Cardiac septum (tissue), 1 donor: ENCODE results near the gene DDX25. TPM values are rescaled to one million over a fixed set of nuclear protein-coding genes. Genes with fewer than 3 reads are reported as not detected.

Source experiments
- DNase-seq: peaks from one replicate; pipeline ENCODE4 v3.0.0-alpha.2; 2020; ENCODE audit warnings: low spot score
- intact Hi-C: fragments of 100-400 bp; cut with DNase I; formaldehyde crosslinking; loops from one replicate; pipeline ENCODE4 v1.14.0; 2022
- total RNA-seq: library from RNA; stranded (reverse); fragmentation: NEBNext Ultra II Directional; extraction: Animal tissue kit (Norgen Biotek cat#: 25700); gene quantifications from one replicate; pipeline ENCODE4 v1.2.1, GENCODE V29; 2021
- donor health status: DM: no; HTN: no; CAD: no.

DDX25 gene
- total RNA-seq, 1 donor from 2014 or later, result not detected

DNA sequence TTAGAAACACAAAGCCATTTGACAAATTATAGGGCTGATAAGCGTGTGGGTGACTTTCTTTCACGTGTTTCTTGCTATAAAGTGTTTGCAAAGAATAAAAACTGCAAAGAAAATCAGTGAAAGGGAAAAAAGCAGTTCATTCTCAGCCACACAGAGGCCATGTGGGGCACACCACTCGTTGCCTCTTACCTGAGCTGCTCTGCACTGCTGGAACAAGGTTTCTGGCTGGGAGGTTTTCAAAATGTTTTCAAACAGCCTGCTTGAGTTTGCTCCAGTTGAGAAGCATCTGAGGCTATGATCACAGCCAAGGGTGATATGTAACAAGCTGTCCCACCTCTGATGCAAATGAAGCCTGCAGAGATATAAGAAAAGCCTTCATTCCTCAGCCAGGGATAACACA lies 26.8 kb downstream of the DDX25 start:
- DNase-seq, result no peak
- intact Hi-C loops, result no loop called here

DNA sequence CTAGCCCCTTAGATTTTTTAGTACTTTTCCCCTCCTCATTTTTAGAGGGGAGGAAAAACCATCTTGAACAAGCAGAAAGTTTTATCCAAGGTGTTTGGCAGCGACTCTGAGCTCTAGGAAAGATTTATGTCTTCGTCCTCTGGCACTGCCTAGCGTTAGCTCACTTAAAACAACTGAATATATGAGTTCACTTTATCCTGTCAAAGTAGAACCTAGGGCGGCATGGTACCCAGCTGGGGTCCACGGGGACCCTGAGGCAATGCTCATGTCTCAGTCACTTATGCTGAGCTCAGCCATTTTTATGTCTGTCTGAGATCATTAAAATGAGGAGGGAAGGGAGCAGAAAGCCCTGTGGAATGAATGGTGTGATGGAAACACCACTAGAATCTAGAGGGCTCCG lies 27.4 kb downstream of the DDX25 start:
- intact Hi-C loops, result no loop called here
- no peak for DNase-seq

DNA sequence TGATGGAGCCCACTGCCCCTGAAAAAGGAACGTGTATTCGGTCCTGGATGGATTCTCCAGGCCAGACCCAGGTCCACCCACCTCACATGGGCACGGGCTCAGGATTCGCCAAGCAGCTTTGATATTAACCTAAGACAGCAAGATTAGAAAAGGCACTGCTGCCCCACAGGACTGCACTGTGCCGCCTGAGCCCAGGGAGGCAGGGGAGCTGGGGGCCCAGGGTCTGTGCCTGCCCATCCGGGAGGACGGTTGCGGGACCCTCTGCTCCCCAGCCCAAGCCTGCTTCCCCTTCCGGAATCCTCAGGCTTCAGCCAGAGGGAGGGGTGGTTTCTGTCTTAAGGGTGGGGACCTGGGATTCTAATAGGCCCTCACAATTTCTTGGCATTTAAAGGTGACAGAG lies 28.0 kb downstream of the DDX25 start:
- intact Hi-C loops, result no loop called here
- peak; percentile 59 for DNase-seq

DNA sequence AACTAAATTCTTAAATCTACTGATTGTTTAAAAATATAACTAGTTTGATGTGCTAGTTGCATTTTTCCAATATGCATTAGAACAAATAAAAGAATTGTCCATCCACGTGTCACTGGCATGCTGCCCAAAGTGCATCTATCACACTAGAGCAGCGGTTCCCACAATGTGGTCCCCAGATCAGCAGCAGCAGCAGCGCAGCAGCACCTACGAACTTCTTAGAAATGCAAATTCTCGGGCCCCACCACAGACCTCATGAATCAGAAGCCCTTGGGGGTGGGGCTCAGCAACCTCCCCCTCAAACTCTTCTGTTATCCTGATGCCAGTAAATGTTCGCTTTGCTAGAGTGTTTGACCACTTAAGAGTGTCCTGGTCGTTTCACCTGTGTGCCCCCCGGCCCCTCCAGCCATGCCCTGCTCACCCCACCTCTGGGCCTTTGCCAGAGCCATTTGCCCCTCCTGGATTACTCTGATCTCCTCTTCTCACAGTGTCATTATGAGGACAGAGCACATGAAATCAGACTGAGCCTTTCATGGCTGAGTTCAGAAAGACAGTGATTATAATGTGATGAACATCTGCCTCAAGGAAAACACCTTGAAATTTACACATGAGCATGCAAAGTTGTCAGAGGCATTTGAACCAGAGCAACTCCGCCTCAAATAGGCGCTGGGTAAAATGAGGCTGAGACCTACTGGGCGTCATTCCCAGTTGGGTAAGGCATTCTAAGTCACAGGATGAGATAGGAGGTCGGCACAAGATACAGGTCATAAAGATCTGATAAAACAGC lies 28.9 kb downstream of the DDX25 start:
- intact Hi-C loops, result no loop called here
- no peak for DNase-seq

DNA sequence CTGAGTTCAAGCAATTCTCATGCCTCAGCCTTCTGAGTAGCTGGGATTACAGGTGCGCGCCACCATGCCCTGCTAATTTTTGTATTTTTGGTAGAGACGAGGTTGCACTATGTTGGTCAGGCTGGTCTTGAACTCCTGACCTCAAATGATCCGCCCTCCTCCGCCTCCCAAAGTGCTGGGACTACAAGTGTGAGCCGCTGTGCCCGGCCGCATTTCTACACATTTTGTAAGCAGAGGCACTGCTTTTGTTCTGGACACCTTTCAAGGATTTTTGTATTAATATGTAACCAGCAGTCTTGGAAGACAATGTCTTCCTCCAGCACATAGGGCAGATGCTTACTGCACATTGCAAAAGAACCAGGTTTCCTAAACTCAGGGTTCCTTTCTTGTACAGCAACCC lies 30.2 kb downstream of the DDX25 start:
- intact Hi-C loops, result no loop called here
- no peak for DNase-seq

DNA sequence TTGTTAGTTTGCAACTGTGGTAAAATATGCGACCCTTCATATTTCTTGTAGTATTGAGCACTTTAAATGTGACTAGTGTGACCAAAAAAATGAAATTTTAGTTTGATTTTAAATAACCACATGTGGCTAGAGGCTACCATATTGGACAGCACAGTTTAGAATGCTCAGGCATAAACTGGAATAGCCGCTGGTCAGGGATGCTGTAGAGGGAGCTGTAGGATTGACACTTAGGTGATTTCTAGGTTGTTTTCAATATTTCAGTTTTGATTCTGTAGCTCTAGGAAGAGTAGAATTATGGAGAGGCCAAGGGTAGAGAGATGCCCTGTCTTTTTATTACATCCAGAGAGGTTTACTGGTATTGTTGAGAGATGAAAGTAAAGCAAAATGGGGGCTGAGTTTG lies 30.7 kb downstream of the DDX25 start:
- no peak for DNase-seq
- intact Hi-C loops, result no loop called here

DNA sequence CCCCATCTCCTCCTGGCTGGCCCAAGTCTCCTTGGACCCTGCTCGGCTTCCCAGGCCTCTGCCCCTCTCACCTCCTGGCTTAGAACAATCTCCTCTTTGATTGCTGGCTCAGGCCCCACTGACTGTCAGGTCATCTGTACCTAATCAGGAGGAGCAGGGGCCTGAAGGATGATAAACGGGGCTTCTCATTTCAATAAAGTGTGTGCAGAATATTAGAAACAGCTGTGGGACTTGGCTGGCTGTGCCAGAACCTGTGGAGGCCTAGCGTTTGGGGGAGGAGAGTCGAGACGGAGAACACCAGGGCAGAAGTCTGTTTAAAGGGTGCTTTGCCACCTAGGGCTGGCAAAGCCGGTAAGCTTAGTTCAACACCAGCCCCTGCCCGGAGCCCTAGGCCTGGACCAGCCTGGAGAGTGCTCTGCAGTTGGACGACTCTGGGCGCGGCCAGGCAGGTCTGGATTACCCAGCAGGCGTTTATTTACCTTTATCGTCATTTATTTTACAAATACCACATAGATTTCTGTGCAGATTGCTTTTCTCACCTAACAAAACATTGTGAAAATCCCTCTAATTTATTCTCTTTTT lies 31.4 kb downstream of the DDX25 start:
- intact Hi-C loops, result no loop called here
- no peak for DNase-seq

DNA sequence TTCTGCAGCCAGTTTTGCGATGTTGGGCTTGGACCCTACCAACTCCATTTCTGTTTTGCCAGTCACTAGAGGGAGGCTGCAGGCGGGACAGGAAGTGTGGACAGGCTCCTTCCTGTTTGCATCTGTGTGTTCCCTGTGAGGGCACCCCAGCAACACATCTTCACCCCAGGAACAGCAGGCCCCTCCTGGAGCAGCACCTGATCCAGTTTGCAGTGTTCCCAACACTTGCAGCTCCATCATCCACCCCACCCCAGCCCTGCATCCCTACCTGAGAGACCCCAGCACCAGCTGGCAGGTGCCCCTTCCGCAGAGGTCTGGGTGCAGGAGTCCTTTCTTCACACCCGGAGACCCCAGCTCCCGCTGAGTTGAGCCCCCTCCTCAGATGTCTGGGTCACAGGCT lies 34.1 kb downstream of the DDX25 start:
- DNase-seq, result peak; percentile 60
- intact Hi-C loops, result no loop called here

DNA sequence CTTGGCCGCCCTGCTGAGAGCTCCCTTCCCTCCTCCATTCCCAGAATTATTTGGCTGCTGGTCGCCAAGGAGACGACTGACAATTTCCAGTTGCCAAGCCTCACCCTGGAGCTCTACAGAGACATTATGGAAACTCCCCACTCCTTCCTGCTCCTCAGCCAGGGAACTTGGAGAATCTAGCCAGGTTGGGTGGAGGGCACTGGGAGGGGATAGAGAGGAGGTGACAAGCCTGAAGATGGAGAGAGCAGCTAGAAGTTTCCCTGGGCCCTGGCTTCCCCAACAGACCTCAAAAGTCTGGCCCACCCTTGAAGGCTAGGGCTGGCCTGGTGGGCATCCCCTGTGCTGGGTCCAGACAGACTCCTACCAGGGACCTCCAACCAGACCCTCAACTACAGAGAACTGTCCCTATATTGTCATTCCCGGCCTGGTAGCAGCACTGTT lies 34.8 kb downstream of the DDX25 start:
- DNase-seq, result peak; percentile 56
- intact Hi-C loops, result no loop called here

DNA sequence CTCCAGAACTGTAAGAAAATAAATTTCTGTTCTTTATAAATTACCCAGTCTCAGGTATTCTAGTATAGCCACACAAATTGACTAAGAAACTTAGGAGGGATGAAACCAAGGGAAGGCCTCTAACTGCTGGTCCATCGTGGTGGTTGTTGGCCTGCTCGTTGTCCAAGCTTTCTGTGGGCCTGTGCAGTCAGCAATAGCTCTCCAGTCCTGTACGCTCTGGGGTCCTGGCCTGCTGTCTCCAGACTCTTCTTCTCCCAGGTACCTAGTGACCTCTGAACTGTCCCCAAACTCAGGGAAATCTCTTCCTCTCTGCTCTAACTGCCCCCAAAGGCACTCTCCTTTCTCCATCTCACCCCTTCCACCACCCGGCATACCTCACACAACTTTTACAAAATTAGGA lies 35.8 kb downstream of the DDX25 start:
- intact Hi-C loops, result loop anchor here (5.0 kb wide), 3 partner anchors 122 to 252 kb away; partner anchors contain the start of gene CDON
- no peak for DNase-seq

DNA sequence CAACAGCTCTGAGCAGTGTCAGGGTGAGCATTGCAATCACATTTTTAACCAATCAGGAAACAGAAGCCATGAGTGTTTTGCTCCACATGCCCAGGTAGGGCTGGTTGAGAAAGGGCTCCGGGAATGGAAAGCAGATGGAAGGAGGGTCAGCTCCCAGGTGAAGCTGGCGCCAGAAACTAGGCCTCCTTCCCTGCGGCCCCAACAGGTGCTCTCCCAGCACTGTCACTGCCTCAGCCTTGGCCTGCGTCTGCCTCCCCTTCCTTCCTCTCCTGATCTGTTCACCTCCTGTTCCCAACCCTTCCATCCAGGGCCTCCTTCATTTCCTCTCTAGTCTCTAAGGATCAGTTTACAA lies 36.9 kb downstream of the DDX25 start:
- intact Hi-C loops, result loop anchor here (5.0 kb wide), 3 partner anchors 121 to 251 kb away; partner anchors contain the start of gene CDON
- DNase-seq, result no peak

DNA sequence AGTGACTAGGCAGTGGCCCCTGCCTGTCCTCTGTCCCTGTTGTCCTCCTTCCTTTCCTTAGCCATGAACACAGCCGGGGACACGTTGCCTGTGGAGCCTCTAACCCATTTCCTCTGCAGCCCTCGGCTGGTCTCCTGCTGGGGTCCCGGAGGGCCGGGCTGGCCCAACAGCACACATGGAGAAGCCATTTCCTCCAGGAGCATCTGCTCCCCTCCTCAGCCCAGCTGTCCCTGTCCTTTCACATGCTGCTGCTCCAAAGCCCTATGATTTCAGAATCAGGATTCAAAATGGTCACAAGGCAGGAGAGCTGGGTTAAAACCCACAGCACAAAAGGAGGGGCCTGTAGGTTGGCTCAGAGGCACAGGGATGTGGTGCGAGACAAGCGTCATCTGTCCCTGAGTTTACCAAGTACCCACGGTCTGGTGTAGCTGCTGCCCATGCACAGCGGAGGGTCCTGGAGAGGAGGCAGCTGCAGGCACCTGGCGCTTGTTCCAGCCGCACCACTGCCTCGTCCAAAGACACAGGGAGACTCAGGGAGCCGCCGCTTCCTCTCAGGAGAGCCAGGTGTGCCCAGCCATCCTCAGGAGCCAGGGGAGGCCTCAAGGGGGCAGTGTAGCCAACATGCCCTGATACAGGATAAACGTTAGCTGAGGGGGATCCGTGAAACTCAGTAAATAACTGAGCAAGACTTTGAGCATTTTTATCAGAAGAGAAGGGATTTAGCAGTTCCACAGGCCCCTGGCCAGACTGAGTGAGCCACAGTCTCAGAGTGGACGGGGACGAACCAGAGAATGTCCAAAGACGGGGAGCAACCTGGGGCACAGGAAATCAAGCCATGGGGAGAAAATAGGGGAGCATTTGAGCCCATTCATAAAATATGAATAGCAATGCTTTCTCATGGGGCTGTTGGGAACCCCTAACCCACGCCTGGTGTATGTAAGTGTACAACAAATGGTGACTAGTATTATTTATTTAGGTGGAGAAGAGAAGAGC lies 37.6 kb downstream of the DDX25 start:
- peak; percentile 71 for DNase-seq
- intact Hi-C loops, result loop anchor here (5.0 kb wide), 3 partner anchors 120 to 250 kb away; partner anchors contain the start of gene CDON

DNA sequence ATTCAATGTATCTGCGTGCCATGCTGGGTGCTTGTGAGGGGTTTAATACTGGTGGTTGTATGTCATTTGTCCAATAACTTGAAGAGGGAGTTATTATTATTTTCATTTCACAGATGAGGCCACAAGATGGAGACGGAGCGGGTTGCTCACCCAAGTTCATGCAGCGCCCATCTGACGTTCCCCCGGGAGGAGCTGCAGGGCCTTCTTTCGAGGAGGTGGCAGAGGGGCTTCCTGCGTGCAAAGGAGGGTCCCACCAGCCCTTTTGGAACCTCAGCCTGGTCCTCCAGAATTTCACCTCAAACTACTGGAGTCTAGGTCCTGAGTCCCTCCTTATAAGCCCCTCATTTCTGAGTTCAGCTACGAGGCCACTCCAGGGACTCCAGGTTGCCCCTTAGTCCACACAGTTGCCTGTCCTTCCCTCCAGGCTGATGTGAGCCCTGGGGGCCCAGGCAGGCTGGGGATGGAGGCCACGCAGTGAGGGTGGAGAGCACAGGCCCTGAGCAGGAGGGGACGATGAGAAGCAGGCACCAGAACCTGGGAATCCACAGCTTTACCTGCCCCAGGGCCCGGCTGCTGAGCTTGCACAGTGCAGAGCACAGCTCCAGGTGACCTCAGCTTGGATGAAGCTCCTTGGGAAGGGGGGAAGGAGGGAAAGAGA lies 38.6 kb downstream of the DDX25 start:
- DNase-seq, result peak; percentile 63
- intact Hi-C loops, result loop anchor here (5.0 kb wide), 3 partner anchors 119 to 249 kb away; partner anchors contain the start of gene CDON

DNA sequence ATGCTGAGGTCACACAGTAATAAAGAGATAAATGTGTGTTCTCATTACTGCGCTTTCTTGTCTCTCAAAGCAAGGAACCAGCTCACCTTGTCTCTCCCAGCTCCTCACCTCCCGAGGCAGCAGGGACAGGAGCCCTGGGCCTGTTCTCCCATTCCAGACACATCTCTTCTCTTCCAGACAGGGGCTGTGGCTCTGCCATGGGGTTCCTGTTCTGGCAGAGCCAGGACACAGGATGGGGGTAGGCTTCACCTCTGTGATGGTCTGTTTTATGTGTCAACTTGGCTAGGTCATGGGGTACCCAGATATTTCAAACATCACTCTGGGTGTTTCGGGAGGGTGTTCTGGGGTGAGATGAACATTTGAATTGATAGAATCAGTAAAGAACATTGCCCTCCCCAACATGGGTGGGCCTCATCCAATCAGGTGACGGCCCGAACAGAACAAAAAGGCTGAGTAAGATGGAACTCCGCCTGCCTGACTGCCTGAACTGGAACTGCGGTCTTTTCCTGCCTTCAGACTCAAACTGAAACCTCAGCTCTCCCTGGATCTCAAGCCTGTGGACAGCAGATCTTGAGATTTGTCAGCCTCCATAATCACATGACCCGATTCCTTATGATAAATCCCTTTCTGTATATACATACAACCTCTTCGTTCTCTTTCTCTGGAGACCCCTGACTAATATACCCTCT lies 39.5 kb downstream of the DDX25 start:
- intact Hi-C loops, result loop anchor here (5.0 kb wide), 3 partner anchors 118 to 248 kb away; partner anchors contain the start of gene CDON
- no peak for DNase-seq

DNA sequence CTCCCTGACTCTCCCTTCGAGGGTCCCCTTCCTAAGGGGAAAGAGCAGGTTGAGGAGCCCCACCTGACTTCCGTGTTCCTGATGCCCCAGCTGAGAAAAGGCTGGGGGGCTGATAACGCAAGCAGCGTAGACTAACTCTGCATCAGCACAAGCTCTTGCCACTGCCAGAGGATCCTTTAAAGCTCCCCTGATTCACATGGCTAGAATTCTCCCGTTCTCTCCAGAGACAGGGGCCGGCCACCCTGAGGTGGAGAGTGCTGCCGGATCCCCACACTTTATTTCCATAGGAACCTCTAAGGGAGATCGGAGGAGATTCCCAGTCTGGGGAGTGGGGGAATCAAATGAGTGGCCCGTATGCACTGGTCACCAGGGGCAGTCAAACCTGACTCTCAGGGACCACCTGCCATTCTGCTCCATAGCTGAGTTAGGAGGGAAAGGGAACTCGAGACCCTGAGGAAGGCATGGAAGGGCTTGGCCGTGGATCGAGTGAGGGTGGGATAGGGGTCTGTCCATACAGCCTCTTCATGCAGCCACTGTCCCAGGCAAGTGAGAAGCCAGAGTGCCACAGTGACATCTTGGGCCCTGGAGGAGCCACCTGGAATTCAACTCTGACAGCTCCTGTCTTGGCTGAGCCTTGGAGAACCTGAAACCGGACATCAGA lies 40.2 kb downstream of the DDX25 start:
- DNase-seq, result no peak
- intact Hi-C loops, result loop anchor here (5.0 kb wide), 3 partner anchors 118 to 248 kb away; partner anchors contain the start of gene CDON

DNA sequence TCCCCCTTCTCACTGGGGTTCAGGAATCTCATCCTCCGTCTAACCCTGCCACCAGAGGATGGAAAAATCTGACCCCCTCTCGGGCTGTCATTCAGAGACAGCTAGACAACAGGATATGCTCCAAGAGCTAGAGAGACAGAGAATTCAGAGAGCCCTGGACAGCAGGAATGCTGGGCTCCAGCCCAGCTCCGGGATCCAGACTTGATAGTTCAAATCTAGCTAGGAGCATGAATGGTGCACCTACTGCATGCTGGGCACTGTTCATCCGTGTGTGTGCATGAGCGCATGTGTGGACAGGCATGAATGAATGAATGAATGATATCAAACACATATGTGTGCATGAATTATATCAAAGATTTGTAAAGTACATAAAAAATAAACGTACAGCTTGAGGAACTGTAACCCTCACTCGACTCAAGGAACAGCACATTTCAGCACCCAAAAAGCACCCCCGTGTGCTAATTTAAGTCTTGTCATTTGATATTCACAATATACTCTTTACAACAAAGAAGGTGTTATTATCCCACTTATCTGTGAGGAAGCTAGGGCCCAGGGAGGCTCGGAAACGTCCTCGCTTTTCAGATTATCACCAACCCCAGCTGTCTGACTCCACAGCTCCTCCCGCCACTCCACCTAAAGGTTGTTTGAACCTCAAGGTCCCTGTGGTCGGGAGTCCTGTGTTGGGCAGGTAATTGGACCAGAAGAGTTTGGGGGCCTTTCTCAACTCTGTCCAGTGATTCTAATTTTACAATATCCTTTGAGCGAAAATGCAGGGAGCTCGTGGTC lies 40.9 kb downstream of the DDX25 start:
- intact Hi-C loops, result no loop called here
- no peak for DNase-seq

DNA sequence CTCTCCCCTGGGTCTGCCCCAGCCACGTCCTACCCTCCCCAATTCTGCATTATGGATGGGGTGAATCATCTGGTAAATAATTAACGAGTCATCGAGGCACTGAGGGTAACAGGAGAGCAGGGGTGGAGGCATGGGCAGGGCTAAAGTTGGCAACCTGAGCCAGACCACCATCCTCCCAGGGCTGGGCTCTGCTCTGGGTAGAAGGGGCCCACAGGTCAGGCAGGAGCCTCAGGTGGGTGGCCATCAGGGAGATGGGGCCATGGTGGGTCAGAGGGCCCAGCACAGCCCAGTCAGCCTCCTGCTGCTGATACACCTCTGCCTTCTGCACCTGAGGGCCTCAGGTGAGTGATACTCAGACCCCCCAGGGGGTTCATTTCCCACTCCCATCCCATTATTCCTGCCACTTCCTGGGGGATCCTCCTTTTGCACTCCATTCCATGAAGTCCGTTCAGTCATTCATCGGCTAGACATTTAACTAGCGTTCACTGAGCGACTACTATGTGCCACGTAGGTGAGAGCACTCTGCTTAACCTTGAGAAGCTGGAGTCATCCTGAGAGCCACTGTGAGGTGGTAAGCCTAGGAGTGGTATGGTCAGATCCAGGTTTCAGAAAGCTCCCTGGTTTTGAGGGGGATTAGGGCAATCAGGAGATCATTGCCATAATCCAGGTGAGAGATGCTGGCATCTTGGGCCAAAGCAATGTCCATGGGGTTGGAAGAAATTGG lies 41.7 kb downstream of the DDX25 start, which contains the start of gene VSIG10L2:
VSIG10L2 (plus strand) TSS at position 248 of the 724 bp plus-strand sequence; CDS start at position 260, 12 bp downstream.
- intact Hi-C loops, result no loop called here
- DNase-seq, result no peak
